Upper lobe of right lung (tissue), 1 donor: ENCODE data around the gene TLE1. TPM values are rescaled to one million over a fixed set of nuclear protein-coding genes. Genes with fewer than 3 reads are reported as not detected.

Experiments used
- ATAC-seq: fragments of 200-7000 bp; cut with Tn5 transposase; one replicate; pipeline ENCODE4 v1.9.1; 2020; ENCODE audit warnings: mild to moderate bottlenecking, moderate library complexity
- DNase-seq: peaks from one replicate; pipeline ENCODE4 v3.0.0-alpha.2; 2020
- H3K27ac ChIP-seq: fragments of 200-600 bp; one replicate; pipeline ENCODE4 v1.8.0; 2022
- H3K27me3 ChIP-seq: fragments of 200-600 bp; one replicate; pipeline ENCODE4 v1.8.0; 2022; ENCODE audit warnings: mild to moderate bottlenecking
- H3K36me3 ChIP-seq: fragments of 200-600 bp; one replicate; pipeline ENCODE4 v1.8.0; 2022
- H3K4me1 ChIP-seq: fragments of 200-600 bp; one replicate; pipeline ENCODE4 v1.8.0; 2022
- H3K4me3 ChIP-seq: fragments of 200-600 bp; one replicate; pipeline ENCODE4 v1.8.0; 2022; ENCODE audit warnings: mild to moderate bottlenecking
- H3K9me3 ChIP-seq: fragments of 200-600 bp; one replicate; pipeline ENCODE4 v1.8.0; 2022
- intact Hi-C: fragments of 100-400 bp; cut with DNase I; formaldehyde crosslinking; loops from one replicate; pipeline ENCODE4 v1.11.0; 2022
- total RNA-seq: library from RNA; stranded (reverse); fragmentation: NEBNext Ultra II Directional; extraction: Animal tissue kit (Norgen Biotek cat#: 25700); gene quantifications from one replicate; pipeline ENCODE4 v1.2.1, GENCODE V29; 2021
- TF ChIP-seq, protein P1 (sequence below): fragments of 200-600 bp; IDR thresholded peaks from one replicate; pipeline ENCODE4 v1.8.0; 2022; ENCODE audit warnings: antibody characterized with exemption
- donor health status: DM: no; HTN: yes; CAD: no; lungs with severe emphysema.

The TLE1 gene
- total RNA-seq, 1 donor from 2014 or later = 19.2 TPM

DNA sequence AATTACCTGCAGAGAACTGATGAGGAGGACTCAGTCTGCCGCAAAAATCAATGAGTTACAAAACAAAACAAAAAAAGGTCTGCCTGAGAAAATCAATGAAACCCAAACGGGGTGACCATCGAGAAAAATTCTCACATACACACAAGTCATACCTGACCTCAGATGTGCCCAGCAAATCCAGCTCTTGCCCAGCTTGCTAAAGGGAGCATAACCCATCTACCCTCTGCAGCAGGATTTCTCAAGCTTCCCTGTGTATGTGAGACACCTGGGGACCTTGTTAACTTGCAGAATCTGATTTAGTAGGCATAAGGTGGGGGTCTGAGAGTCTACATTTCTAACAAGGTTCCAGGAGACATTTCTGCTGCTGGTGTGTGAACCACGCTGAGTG is 126.3 kb downstream of the TLE1 start:
- TF ChIP-seq, protein P1, sequence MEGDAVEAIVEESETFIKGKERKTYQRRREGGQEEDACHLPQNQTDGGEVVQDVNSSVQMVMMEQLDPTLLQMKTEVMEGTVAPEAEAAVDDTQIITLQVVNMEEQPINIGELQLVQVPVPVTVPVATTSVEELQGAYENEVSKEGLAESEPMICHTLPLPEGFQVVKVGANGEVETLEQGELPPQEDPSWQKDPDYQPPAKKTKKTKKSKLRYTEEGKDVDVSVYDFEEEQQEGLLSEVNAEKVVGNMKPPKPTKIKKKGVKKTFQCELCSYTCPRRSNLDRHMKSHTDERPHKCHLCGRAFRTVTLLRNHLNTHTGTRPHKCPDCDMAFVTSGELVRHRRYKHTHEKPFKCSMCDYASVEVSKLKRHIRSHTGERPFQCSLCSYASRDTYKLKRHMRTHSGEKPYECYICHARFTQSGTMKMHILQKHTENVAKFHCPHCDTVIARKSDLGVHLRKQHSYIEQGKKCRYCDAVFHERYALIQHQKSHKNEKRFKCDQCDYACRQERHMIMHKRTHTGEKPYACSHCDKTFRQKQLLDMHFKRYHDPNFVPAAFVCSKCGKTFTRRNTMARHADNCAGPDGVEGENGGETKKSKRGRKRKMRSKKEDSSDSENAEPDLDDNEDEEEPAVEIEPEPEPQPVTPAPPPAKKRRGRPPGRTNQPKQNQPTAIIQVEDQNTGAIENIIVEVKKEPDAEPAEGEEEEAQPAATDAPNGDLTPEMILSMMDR = no peak
- Histone ChIP-seq H3K4me3 (no peak overlapping the region), H3K27ac (no peak overlapping the region), H3K36me3 (no peaks in the 10 kb centered on the region), H3K9me3 (no peaks in the 10 kb centered on the region), H3K27me3 (peaks cover 3% of the 10 kb centered on the region), H3K4me1 (peaks cover 12% of the 10 kb centered on the region)
- intact Hi-C loops = no loop called here
- ATAC-seq (no peak), DNase-seq (no peak)

DNA sequence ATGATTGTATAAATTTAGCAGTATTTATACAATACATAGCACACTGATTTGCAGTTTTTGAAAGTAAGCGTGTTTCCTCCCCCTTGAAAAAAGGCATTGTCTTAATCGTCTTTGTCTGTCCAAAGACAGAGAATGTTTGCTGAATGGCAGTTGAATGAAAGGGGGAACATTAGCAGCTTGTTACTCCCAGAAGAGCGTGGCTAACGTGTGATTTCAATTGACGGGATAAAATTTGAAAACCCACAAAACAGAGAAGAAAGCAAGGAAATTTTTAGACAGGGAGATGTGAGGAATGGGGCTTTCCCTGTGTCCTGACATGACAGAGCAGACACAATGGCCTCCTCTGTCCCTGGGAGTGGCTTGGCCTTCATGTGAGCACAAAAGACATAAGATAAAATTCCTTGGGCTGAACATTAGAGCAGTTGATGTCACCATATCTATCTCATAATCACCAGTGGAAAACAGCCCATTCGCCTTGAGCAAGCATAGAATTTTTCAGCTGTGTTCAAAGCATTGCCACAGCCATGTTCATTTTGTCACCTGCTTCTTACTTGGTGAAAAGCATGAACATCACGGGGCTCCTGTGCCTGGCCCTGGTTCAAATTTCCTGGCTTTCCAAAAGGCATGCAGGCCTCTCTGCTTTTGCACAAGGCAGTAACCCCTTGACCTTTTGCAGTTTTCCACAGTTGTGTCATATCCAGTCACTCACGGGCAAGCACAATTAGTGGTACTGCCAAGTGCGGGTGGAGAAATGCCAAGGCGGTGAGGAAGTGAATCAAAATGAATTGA is 126.9 kb downstream of the TLE1 start:
- Histone ChIP-seq H3K9me3 (no peaks in the 10 kb centered on the region), H3K4me3 (no peak overlapping the region), H3K27me3 (peaks cover 3% of the 10 kb centered on the region), H3K4me1 (peaks cover 18% of the 10 kb centered on the region), H3K36me3 (no peaks in the 10 kb centered on the region), H3K27ac (no peak overlapping the region)
- TF ChIP-seq, protein P1 = no peak
- ATAC-seq (no peak), DNase-seq (no peak)
- intact Hi-C loops = no loop called here

DNA sequence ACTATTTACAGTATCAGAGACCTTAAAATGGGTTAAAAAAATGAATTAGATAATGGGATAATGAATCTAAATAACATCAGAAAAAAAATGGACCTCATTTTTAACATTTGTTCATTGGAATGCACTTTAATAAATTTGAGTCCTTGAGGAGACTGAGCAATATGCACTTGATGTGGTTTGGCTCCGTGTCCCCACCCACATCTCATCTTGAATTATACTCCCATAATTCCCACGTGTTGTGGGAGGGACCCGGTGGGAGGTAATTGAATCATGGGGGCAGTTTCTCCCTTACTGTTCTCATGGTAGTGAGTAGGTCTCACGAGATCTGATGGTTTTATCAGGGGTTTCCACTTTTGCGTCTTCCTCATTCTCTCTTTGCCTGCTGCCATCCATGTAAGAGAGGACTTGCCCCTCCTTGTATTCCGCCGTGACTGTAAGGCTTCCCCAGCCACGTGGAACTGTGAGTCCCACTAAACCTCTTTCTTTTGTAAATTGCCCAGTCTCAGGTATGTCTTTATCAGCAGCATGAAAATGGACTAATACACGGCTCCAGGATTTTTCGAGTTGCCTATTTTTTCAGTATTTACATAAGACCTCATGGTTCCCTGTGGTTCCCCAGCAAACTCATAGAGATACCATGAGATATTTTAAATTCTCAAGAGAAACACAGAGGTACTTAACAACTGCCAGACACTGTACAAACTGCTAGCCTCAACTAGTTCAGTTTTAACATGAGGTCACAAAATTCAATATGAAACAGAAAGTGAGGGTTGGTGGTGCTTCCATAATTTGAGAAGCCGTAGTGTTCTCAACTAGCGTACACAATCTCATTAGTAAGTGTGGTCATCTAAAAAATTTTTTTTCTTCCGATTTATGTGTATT is 128.3 kb downstream of the TLE1 start:
- Histone ChIP-seq H3K27me3 (peaks cover 10% of the 10 kb centered on the region), H3K27ac (no peak overlapping the region), H3K4me1 (peaks cover 18% of the 10 kb centered on the region), H3K36me3 (no peaks in the 10 kb centered on the region), H3K4me3 (no peak overlapping the region), H3K9me3 (no peaks in the 10 kb centered on the region)
- ATAC-seq (no peak), DNase-seq (no peak)
- intact Hi-C loops = no loop called here
- TF ChIP-seq, protein P1 = no peak

DNA sequence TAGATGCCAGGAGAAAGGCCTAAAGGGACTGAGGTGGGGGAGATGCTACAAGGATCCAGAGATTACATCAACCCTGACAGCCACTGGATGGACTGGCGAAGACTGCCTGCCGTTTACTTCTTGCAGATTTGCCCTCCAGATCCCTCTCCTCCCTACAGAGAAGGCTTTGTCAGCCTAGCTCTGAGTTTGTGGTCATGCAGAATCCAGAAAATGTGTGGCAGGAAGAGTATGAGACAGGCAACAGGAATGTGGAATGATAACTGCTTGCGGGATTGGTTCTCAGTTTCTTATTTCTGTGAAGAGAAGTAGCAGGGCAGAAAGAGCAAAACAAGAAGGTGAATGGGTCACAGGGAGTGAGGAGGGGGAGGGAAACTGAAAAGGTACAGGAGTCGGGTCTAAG is 129.6 kb downstream of the TLE1 start:
- Histone ChIP-seq H3K36me3 (no peaks in the 10 kb centered on the region), H3K4me1 (peaks cover 18% of the 10 kb centered on the region), H3K27me3 (peaks cover 10% of the 10 kb centered on the region), H3K4me3 (no peak overlapping the region), H3K9me3 (no peaks in the 10 kb centered on the region), H3K27ac (no peak overlapping the region)
- DNase-seq (no peak), ATAC-seq (no peak)
- intact Hi-C loops = no loop called here
- TF ChIP-seq, protein P1 = no peak

DNA sequence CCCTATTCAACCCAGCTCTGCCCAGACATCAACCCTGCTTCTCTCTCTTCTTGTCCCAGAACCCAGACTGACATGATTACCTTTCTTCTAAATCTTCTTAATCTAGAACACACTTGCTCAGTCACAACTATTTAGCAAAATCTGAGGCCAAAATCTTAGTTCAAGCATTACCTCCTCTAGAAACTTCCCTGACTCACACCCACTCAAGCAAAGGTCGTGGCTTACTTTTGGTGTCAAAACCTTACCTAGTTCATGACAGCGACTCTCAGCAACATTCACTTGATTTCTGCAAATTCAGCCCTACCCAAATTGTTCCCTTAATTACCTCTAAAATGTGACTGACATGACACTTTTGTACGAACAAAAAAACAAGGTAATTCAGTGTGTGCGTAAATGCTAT is 130.2 kb downstream of the TLE1 start:
- TF ChIP-seq, protein P1 = no peak
- Histone ChIP-seq H3K27me3 (peaks cover 10% of the 10 kb centered on the region), H3K27ac (no peak overlapping the region), H3K4me1 (peaks cover 18% of the 10 kb centered on the region), H3K9me3 (no peaks in the 10 kb centered on the region), H3K36me3 (no peaks in the 10 kb centered on the region), H3K4me3 (no peak overlapping the region)
- ATAC-seq (no peak), DNase-seq (no peak)
- intact Hi-C loops = no loop called here
